ENCODE results near the gene ATAD2B. TPM values are rescaled to one million over a fixed set of nuclear protein-coding genes. Genes with fewer than 3 reads are reported as not detected.

ATAD2B gene
- total and polyA plus RNA-seq, 2 of the 8 experiments (the other 6 are each of a cell fraction or from before 2014, with no cell fraction given): 3.4 to 16.1 TPM

GRCh38 chr2:23823863-23824262 lies 103.1 kb downstream of the ATAD2B start (continued):
- TF ChIP-seq RNF2 (IDR thresholded peaks at IDR 0.05; ENCODE audit: borderline replicate concordance, low read depth, low read length, missing control alignments, poor library complexity, severe bottlenecking) (no peak), KDM4A (IDR thresholded peaks at IDR 0.05; ENCODE audit: low read depth, low read length, severe bottlenecking) (no peak), CHD2 (IDR thresholded peaks at IDR 0.05; ENCODE audit: low read length) (no peak)

Measured in H1 (cell line).